Memory B cell (primary cell): ENCODE data around the gene RNF4.
"Not testable (repeated sequence)": the region's sequence is repeated elsewhere in the genome, so short reads cannot be mapped to it uniquely, and the experiment has no call there.

Source experiments
- ATAC-seq: fragments of 150-1000 bp; cut with Tn5 transposase; 2 replicates; pipeline ENCODE4 v1.10.0; 2021; ENCODE audit warnings: low read depth, mild to moderate bottlenecking, moderate library complexity
- DNase-seq, 2 donors: peaks; one replicate each; pipeline ENCODE4 v3.0.0; 2022; ENCODE audit warnings: low spot score in 2 of 2
- H3K27ac Mint-ChIP-seq: one replicate; pipeline ENCODE4 v1.8.0; 2022; ENCODE audit warnings: mild to moderate bottlenecking, moderate library complexity, mixed read lengths
- H3K27me3 Mint-ChIP-seq: one replicate; pipeline ENCODE4 v1.8.0; 2022; ENCODE audit warnings: mixed read lengths
- H3K36me3 Mint-ChIP-seq: one replicate; pipeline ENCODE4 v1.8.0; 2022; ENCODE audit warnings: mild to moderate bottlenecking, mixed read lengths
- H3K4me1 Mint-ChIP-seq: one replicate; pipeline ENCODE4 v1.8.0; 2022; ENCODE audit warnings: mixed read lengths
- H3K4me3 Mint-ChIP-seq: one replicate; pipeline ENCODE4 v1.8.0; 2022; ENCODE audit warnings: mild to moderate bottlenecking, moderate library complexity, mixed read lengths
- H3K9me3 Mint-ChIP-seq: one replicate; pipeline ENCODE4 v1.8.0; 2022; ENCODE audit warnings: mixed read lengths

The RNF4 gene

DNA sequence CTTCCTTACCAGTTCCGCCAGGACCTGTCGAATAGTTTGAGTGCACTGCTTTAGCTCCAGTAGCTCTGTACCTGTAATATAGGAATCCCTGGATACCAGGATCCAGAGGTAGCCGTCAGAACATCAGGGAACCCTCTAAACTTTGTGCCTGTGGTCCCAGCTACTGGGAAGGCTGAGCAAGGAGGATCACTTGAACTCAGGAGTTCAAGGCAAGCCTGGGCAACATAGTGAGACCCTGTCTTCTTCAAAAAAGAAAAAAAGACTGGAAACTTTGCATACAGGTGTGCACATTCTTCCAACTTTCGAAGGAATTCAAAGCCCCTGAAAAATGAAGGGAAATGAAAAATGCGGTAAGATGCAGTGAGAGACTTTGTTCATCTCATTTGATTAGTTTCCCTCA lies 34.9 kb downstream of the RNF4 start:
- Mint-ChIP-seq H3K36me3 (peaks cover 4% of the 10 kb centered on the region), H3K9me3 (no peaks in the 10 kb centered on the region), H3K27me3 (no peaks in the 10 kb centered on the region), H3K27ac (no peak overlapping the region), H3K4me1 (no peaks in the 10 kb centered on the region), H3K4me3 (no peak overlapping the region)
- DNase-seq (no peak), ATAC-seq (no peak)

DNA sequence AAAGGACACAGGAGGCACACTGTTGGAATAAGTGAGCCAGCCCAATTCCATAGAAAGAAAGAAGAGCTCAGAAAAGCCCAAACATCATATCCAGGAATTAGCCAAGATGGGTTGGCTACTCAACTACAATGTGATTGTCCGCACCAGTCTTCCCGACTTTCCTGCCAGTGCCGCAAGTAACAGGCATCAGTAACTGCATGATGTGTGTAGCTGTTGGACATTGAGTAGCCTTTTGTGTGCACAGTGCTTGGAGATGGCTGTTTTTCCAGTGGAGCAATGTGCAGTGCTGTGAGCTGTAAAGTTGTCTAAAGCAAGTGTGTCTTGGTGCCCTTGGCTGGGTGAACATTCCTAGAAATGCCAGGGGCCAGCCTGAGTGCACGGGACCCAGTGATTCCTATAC lies 38.4 kb downstream of the RNF4 start:
- Mint-ChIP-seq H3K27me3 (no peaks in the 10 kb centered on the region), H3K4me1 (peaks cover 19% of the 10 kb centered on the region), H3K36me3 (peaks cover 4% of the 10 kb centered on the region), H3K4me3 (no peak overlapping the region), H3K9me3 (no peaks in the 10 kb centered on the region), H3K27ac (peak overlapping the region; percentile 56)
- ATAC-seq, result no peak
- no peak for DNase-seq

DNA sequence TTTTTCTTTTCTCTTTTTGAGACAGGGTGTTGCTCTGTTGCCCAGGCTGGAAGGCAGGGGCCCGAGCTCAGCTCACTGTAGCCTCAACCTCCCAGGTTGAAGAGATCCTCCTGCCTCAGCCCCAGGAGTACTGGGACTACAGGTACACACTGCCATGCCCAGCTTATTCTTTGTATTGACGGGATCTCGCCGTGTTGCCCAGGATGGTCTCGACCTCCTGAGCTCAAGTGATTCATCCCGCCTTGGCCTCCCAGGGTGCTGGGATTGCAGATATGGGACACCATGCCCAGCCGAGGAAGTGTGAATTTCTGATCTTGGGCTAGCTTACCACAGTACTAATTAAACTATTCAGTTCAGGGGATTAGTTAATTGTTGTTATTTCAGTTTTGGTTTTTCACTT lies 38.9 kb downstream of the RNF4 start:
- Mint-ChIP-seq H3K4me1 (peaks cover 20% of the 10 kb centered on the region), H3K27me3 (no peaks in the 10 kb centered on the region), H3K9me3 (no peaks in the 10 kb centered on the region), H3K27ac (peak overlapping the region; percentile 56), H3K36me3 (peaks cover 5% of the 10 kb centered on the region), H3K4me3 (no peak overlapping the region)
- ATAC-seq (no peak), DNase-seq (no peak)

DNA sequence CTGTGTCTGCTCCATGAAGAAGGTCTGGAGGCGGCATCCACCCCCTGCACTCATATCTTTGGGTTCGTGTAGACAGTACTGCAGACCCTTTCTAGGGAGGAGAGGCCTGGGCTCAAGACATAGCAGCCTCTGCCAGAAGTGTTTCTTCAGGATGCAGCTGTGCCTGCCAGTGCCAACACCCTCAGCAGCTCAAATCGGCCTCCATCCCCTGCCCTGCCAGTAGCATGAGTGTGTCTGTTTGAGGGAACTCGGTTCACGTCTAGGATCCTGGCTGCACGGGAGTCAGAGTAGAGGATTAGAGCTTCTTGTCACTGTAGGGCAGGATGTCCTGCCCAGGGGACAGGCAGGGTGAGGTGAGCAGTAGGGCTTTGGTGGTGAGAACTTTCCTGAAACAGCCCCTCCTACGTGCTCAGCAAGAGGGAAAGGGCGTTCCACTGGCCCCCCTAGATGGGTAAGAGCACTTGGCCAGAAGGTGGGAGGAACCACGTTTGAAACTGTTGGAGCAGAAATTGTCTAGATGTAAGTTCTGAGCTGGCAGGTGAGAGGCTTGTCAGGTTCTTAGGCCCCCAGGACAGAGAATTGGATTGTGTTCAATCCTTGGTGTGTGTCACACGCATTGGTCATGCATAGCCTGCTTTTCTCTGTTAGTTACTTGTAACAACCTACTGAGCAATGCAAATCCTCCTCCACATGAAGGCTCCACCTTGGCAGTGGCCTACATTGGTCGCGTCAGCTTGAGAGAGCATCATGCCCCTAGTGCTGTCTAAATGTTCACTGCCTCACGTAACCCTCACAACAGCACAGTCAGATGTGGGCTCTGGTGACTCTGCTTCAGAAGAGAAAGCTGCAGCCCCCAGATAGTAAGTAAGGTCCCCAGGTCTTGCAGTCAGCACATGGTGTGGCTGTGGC lies 41.7 kb downstream of the RNF4 start:
- Mint-ChIP-seq H3K27ac (peak overlapping the region; percentile 91), H3K36me3 (peaks cover 16% of the 10 kb centered on the region), H3K27me3 (no peaks in the 10 kb centered on the region), H3K4me1 (peaks cover 20% of the 10 kb centered on the region), H3K4me3 (peak overlapping the region; percentile 21), H3K9me3 (no peaks in the 10 kb centered on the region)
- peak; percentile 21 for ATAC-seq
- DNase-seq, result no peak

DNA sequence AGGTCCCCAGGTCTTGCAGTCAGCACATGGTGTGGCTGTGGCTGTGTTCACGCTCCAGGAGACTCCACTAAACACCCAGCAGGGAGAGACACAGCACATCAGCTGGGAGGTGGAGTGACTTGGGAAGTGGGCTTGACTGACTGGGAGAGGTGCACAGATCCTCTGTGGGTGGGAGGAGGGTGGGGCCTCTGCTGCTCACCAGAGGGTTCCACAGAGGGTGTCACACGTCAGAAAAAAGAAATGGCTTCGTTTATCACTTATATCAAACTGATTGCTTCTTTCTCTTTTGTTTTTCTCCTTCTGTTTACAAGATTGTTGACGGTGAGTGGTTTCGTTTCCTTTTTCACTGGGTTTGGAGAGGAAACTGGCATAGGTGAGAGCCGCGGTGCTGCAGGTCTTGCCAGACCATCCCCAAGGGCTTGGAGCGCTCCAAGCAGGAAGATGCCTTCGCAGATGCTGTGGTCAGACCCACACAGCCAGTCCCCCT lies 42.8 kb downstream of the RNF4 start:
- Mint-ChIP-seq H3K36me3 (peaks cover 22% of the 10 kb centered on the region), H3K4me3 (peak overlapping the region; percentile 66), H3K27ac (peak overlapping the region; percentile 95), H3K4me1 (peaks cover 20% of the 10 kb centered on the region), H3K27me3 (no peaks in the 10 kb centered on the region), H3K9me3 (no peaks in the 10 kb centered on the region)
- DNase-seq, result peak; percentile 35 to 37
- ATAC-seq, result peak; percentile 82

DNA sequence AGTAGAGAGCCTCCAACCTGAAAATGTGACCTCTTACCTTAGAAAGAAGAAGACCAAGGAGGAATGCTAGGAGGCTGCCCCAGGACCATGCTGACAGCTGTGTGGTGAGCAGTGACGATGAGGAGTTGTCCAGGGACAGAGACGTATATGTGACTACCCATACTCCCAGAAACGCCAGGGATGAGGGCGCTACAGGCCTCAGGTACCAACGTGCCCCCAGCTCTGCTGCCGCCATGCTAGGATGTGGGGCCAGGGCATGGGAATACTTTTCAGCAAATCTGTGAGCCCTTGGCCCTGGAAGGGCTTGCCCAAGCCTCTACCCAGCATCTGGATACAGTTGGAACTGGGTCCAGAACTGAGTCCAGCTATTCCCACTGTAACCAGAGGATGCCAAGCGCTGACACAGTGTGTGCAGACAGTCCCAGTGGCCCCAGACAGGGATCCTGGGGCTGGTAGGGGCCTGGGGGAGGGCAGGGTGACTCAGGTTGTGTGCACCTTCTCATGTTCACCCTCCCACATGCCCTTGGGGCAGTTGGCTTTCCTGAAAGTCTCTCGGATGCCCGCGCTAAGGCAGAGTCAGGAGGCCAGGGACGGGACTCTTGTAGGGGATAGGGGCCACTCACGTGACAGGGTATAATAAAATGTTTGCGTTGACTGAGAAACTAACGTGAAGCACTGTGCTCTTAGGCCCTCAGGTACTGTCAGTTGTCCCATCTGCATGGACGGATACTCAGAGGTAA lies 43.7 kb downstream of the RNF4 start:
- H3K36me3 Mint-ChIP-seq, result peaks cover 22% of the 10 kb centered on the region
- no peaks in the 10 kb centered on the region for H3K9me3 Mint-ChIP-seq
- peaks cover 20% of the 10 kb centered on the region for H3K4me1 Mint-ChIP-seq
- peak overlapping the region; percentile 95 for H3K27ac Mint-ChIP-seq
- H3K4me3 Mint-ChIP-seq, result no peak overlapping the region
- DNase-seq (no peak), ATAC-seq (no peak)
- H3K27me3 Mint-ChIP-seq, result no peaks in the 10 kb centered on the region

DNA sequence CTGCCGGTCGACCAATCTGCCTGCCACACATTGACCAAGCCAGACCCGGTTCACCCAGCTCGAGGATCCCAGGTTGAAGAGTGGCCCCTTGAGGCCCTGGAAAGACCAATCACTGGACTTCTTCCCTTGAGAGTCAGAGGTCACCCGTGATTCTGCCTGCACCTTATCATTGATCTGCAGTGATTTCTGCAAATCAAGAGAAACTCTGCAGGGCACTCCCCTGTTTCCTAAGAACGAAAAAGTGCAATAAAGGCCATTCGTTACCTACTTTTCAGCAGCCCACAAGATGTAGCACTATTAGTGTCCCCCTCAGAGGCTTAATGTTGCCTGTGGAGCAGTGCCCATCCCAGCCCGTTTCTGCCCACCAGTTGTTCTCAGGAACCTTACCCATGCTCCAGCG lies 45.3 kb downstream of the RNF4 start:
- not testable (repeated sequence) for H3K4me3 Mint-ChIP-seq, DNase-seq, H3K9me3 Mint-ChIP-seq, H3K27me3 Mint-ChIP-seq, ATAC-seq
- Mint-ChIP-seq H3K36me3 (peaks cover 22% of the 10 kb centered on the region), H3K4me1 (peaks cover 20% of the 10 kb centered on the region), H3K27ac (peak overlapping the region; percentile 31)

DNA sequence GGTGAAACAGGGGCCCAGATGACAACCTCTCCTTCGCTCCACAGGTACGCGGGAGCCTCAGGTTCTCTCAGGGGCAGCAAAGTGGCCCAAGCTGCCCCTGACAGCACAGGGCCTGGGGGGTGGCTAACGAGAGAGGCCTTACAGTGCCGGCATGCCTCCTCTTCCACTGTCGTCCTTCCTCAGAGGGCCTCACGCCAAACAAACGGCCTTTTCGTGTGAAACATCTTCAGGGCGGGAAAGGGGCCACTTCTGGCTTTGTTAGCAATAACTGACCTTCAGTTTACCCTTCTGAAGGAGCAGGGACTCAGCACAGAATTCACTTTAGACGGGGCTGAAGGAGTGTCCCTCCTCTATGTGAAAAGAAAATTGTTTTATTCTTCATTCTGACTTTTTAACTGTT lies 46.0 kb downstream of the RNF4 start:
- not testable (repeated sequence) for H3K9me3 Mint-ChIP-seq, H3K27me3 Mint-ChIP-seq, ATAC-seq, DNase-seq, H3K4me3 Mint-ChIP-seq
- H3K27ac Mint-ChIP-seq, result peak overlapping the region; percentile 31
- peaks cover 22% of the 10 kb centered on the region for H3K36me3 Mint-ChIP-seq
- H3K4me1 Mint-ChIP-seq, result peaks cover 20% of the 10 kb centered on the region

DNA sequence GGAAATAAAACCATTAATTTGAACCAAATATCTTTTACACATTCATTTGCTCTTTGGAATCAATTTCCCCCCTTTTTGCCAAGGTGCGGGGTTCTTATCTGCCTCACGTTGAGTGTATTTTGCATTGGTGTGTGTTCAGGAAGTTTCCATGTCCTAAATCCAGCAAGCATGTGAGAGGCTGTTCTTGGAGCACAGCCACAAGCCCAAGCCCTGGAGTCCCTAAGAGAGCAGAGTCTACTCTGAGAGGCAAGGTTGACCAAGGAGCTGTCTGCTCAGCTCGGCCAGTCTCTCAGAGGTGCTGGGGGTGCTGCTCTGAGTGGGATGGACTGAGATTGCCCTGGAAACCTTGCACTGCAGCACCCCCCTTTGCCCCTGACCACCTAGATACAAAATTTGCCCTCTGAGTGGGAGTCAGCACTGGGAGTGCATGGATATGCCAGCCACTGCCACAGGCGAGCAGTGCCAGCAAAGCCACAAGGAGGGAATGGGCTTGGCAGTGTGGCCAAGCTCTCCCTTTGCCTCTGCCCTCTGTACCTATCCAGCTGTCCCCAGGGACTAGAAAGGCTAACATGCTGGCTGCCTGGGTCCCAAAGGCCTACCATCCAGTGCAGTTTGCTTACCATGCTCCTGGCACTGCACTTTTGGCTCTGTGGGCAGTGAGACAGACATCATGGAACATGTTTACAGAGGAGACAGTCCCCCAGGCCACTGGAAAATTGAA lies 47.1 kb downstream of the RNF4 start:
- H3K4me1 Mint-ChIP-seq, result peaks cover 10% of the 10 kb centered on the region
- DNase-seq (no peak), ATAC-seq (no peak)
- peaks cover 22% of the 10 kb centered on the region for H3K36me3 Mint-ChIP-seq
- no peak overlapping the region for H3K4me3 Mint-ChIP-seq
- H3K27ac Mint-ChIP-seq, result no peak overlapping the region
- H3K27me3 Mint-ChIP-seq, result no peaks in the 10 kb centered on the region
- H3K9me3 Mint-ChIP-seq, result no peaks in the 10 kb centered on the region

DNA sequence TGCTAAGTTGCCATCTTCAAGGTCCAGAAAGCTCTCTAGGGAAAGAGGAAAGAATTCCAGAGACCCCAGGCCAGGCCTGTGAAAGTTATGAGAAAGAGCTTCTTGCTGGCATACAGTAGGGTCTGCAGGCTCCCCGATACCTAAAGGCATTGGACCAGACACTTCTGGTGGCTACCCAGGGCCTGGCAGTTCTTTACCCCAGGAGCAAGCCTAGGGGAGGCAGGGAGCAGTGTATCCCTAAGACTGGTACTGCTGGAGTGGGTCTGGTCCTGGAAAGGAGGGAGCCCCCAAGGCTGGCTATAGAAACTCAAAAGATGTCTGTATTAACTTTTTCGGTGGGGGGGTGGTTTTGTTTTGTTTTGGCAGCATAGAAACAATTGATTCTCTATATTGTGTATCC lies 47.7 kb downstream of the RNF4 start:
- H3K27ac Mint-ChIP-seq, result no peak overlapping the region
- H3K4me3 Mint-ChIP-seq, result no peak overlapping the region
- no peaks in the 10 kb centered on the region for H3K27me3 Mint-ChIP-seq
- H3K36me3 Mint-ChIP-seq, result peaks cover 22% of the 10 kb centered on the region
- no peak for DNase-seq
- H3K9me3 Mint-ChIP-seq, result no peaks in the 10 kb centered on the region
- no peak for ATAC-seq
- peaks cover 7% of the 10 kb centered on the region for H3K4me1 Mint-ChIP-seq

DNA sequence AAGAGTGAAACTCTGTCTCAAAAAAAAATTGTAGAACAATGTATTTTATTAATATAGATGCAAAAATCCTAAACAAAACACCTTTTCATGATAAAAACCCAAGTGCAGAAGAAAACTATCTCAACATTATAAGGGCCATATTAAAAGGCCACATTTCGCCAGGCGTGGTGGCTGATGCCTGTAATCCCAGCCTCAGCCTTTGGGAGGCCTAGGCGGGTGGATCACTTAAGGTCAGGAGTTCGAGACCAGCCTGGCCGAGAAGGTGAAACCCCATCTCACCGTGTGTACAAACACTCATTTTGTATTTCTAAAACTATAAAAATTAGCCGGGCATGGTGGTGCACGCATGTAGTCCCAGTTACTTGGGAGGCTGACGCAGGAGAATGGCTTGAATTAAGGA lies 57.7 kb downstream of the RNF4 start:
- Mint-ChIP-seq H3K4me1 (no peaks in the 10 kb centered on the region), H3K27ac (no peak overlapping the region), H3K4me3 (no peak overlapping the region), H3K27me3 (no peaks in the 10 kb centered on the region), H3K36me3 (no peaks in the 10 kb centered on the region), H3K9me3 (no peaks in the 10 kb centered on the region)
- DNase-seq (no peak), ATAC-seq (no peak)

DNA sequence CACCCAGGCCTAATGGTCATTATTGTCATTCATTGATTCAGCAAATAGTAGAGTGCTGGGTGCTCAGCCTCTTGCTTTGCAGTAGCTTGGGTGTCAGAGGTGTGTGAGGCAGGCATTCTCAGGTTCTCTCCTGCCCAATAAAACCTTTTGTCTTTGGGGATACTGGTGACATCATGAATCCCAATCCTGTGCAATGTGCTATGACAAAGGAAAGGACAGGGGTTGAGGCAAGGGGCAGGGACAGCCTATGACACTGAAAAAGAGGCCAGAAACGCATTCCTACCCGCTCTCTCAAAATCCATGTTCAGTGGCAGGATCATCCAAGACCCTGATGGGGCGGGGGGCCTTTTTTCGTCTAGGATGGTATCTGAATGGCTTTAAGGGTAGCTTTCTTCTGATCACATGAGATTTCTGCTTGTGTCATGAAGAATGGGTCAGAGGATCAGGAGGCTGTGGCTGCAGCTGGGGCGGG lies 66.0 kb downstream of the RNF4 start:
- no peaks in the 10 kb centered on the region for H3K9me3 Mint-ChIP-seq
- peak overlapping the region; percentile 87 for H3K27ac Mint-ChIP-seq
- DNase-seq, result no peak
- no peaks in the 10 kb centered on the region for H3K36me3 Mint-ChIP-seq
- no peaks in the 10 kb centered on the region for H3K27me3 Mint-ChIP-seq
- peaks cover 8% of the 10 kb centered on the region for H3K4me1 Mint-ChIP-seq
- peak overlapping the region; percentile 93 for H3K4me3 Mint-ChIP-seq
- no peak for ATAC-seq

DNA sequence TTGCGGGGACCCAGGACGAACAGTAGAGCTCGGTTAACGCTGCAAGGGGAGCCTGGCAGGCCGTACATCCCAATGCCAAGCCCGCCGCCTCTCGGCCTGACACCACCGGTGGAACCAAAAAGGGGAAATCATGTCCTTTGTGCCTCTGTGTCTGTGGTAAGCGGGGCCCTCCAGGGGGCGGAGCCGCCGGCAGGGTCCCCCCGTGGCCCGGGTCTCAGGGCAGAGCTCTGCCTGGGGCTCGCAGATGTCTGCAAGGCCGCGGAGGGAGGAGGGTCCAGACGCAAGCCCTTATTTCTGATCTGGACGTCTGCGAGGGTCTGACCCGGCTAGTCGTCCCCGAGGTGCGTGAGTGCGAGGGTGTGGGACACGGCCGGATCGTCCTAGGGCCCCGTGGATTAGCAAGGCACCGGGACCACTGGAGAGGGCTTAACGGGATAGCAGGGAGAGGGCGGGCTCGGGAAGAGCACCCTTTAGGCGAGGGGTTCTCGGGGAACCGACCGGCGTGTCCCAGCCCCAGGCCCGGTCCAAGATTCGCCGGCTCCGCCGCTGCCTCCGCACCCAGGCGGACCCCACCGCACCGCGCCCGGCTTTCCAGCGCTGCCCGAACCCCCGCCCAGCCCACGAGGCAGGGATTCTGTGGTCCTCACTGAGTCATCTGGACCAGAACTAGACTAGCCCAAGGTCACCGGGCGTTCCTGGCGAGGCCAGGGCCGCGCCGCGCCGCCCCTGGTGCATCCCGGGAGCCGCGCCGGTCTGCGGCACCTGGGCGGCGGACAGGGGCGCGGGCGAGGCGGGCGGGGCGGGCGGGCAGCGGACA lies 66.7 kb downstream of the RNF4 start:
- Mint-ChIP-seq H3K4me1 (peaks cover 8% of the 10 kb centered on the region), H3K27ac (peak overlapping the region; percentile 87), H3K9me3 (no peaks in the 10 kb centered on the region), H3K36me3 (no peaks in the 10 kb centered on the region), H3K4me3 (peak overlapping the region; percentile 93), H3K27me3 (no peaks in the 10 kb centered on the region)
- peak; percentile 31 for ATAC-seq
- peak; percentile 62 to 67 for DNase-seq
